Fibroblast of gingiva (primary cell): ENCODE data around the gene MLIP.
"Not testable (repeated sequence)": the region's sequence is repeated elsewhere in the genome, so short reads cannot be mapped to it uniquely, and the experiment has no call there.

Experiments
- DNase-seq: peaks from one replicate; pipeline ENCODE4 v3.0.0-alpha.2; 2011; ENCODE audit warnings: low read depth

The MLIP gene

DNA sequence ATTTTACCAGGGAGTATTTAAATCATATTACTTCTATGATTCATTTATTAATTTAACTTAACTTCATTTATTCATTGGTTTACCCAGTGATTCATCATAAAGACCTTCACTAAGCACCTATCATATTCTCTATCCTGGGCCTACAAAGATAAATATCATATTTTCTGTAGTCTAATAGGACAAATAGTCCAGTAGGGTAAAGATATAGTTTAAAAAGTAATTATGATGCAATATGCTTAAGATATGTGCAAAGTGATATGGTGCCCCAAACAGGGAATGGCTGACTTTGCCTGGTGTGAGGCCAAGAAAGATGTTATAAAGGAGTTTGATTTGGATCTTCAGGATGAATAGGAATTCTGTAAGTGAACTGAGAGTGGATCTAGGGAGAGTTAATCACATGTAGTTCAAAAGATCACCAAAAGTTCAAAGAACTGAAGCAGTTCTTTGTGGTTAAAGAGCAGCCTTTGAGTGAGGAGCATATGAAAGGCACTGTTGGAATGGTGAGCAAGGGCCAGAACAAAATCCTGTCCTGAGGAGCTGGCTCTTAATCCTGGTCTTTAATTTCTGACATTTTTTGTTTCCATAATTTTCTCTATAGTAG, 45.5 kb downstream of the MLIP start:
- DNase-seq: no peak

DNA sequence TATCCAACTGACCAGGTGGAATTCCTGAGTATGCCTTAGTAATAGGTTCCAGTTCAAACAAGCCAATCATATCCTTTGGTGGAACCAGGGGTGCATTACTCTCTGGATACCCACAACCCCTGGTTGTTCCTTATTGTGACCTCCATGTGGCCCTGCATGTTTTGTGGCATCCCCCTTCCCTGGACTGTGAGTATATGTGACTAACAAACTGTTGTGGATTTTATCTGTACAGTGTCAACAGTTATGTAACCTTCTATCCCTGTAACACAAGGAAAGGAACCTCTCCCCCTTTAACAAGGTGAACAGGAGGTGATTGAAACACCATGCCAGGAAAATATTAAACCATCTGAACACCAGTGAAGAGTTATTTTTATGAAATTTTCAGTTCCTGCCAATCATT, 46.2 kb downstream of the MLIP start:
- no peak for DNase-seq

DNA sequence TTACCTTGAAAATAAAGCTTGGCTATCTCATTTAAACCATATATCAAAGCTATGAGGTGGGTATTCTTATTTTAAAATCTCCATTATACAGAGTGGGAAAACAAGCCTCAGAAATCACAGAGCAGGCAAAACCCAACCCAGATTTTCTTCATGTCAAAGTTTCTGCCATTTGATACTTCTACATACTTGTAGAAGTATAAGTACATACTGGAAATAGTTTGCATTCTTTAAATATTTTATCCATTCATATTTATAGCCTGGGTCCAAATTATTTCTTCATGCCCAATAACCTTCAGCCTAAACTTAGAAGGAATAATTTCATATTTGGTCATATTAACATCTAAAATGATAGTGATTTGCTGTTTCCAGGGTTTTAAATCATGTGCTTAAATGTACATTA, 61.8 kb downstream of the MLIP start:
- DNase-seq: peak; percentile 7

DNA sequence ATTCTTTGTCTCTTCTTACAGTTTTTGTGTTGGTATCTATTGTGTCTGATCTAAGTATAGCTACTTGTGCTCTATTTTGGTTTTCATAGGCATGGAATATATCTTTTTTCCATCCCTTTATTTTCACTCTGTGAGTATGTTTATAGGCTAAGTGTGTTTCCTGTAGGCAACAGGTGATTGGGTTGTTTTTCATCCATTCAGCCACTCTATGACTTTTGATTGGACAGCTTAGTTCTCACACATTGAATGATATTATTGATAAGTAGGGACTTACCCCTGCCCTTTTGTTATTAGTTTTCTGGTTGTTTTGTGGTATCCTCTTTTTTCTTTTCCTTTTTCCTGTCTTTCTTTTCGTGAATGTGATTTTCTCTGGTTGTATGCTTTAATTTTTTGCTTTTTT, 67.9 kb downstream of the MLIP start:
- DNase-seq: no peak

DNA sequence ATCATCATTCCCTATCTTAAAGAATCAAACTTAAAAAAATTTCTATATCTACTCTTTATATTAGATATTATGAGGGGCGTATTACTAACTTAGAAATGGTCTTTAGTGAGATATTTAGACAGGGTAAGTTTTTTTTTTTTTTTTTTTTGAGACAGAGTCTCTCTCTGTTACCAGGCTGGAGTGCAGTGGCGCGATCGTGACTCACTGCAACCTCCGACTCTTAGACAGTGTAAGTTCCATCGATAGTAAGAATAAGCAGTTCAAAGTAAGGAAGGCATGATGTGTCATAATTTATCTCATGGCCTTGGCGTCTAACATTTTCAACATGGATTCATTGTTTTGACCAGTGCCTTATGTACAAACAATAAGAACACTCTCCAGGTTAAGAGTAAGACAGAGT, 72.4 kb downstream of the MLIP start:
- no peak for DNase-seq

DNA sequence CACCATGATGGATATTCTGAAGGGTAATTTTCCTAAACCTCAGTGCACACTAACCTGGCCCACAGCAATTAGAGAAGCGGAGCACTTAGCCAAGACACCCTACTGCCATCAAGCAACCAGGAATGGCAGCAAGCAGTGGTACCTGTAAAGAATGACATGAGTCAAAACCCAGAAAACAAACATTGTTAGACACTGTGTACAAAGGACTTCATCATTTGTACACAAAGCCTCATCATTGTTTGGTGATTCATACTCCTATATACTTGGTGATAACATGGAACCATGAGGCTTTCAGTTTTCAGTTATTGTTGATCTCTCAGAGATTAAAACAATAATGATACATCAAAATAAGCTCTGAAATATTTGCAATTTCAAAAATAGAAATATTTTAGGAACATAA, 74.6 kb downstream of the MLIP start:
- DNase-seq: no peak

DNA sequence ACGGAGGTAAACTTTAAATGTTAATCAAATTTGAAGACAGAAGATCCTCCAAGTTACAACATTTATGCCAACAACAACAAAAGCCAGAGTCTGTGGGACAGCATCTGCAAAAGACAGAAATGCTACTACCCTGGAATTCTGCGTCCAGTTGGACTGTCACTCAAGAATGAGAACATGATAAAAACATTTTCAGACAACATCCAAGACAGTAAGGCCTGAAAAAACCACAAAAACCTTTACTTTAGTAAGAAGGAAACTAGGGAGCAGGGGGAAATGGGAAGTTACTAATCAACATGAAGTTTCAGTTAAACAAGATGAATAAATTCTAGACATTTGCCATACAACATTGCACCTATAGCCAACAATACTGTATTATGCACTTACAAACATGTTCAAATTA, 77.6 kb downstream of the MLIP start:
- DNase-seq: no peak

DNA sequence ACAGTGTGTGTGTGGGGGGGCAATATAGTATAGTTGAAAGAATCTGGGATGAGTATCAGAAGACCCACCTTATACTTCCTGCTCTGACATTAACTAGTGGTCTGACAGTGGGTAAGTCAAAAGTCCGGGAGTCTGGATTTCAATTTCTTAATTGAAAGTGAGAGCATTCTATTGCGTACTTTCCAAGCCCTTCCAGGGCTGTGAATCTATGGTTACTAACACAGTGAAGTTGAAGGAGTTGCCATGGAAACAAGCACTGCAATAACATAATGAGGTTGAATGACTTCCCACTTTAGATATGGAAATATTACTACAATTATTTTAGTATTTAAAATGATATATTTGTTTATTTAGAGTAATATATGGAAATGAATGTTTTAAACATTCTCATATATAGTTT, 80.2 kb downstream of the MLIP start:
- peak; percentile 57 for DNase-seq

DNA sequence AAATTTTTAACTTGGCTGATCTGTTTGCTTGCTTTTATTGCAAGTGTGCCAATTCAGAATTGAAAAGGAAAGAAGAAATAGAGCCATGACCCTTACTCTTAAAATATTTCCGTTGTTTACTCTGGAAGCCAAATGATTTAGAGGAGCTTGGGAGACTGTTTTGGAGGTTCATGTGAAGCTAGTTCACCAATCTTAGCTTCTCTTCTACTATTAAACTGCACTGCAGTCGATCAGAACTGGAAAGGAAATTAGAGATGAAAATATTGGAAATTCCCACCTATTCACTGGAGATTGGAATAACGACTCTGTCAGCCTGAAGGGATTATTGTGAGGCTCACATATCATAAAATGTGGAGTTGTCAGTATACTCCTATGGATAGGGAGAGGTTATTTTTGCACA, 81.8 kb downstream of the MLIP start:
- DNase-seq: no peak

DNA sequence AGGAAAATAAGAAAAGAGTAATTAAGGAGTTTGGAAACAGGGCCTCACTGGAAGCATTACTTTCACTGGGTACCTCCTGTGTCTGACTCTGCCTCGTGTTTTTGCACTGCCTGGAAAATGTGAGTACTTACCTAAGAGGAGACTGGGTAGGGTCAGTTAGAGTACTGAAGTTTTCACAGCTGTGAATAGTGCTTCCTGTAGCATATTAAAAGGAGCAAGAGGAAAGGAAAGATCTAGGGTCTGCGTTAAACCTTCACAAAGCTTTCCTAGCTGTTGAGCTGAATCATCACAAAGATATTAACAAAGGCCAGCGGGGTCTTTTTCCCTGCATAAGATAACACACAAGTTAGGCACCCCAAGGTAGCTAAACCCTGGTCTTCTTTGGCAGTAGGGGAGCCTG, 82.3 kb downstream of the MLIP start:
- DNase-seq: no peak

DNA sequence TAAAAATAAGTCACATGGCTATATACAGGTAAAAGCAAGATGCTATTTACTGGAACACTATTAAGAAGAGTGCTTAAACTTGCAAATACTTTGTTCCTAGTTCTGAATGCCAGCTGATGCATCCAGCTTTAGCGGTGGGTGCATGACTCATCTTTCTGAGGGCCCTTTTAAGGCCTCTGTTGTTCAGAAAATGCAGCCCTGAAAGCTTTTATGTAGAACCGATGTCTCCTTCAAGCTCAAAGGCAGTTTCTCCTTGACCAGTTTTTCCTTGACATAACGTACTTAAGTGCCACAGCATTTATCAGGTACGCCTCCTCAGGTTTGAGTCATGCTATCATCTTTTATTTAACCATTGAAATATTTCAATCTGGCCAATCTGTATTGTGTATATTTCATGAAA, 82.8 kb downstream of the MLIP start:
- DNase-seq: peak; percentile 5

DNA sequence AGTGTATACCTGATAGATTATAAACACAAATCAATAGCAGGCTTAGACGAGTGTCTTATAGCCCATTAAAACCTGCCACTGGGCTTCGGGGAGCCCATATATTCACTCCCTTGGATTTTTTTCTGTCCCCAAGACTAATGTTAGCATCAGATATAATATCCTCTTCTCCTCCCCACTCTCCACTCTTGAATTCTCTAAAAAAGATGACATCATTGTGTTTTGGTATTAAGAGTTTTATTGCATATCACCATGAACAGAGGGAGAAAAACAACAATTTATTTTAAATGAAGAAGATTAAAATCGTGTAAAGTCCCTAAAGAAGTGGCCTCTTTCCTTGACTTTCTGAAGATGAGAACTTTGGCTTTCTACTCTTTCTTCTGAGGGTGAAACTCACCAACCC, 84.4 kb downstream of the MLIP start:
- no peak for DNase-seq

DNA sequence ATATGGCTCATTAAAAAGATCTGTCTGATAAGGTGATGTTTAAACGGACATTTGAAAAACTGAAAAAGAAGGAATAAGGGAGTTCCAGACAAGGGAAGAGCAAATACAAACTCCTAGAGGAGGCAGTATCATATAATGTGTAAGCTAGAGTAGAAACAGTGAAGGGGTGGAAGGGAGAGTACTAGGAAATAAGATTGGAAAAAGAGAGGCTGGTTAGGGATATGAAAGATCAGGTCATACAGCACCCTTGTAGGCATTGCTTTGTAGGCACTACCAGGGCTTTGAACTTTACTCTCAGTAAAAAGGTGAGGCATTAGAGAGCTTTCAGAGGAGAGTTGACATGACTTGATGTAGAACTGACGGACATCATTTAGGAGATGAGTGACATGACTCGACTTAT, 85.7 kb downstream of the MLIP start:
- DNase-seq: no peak

DNA sequence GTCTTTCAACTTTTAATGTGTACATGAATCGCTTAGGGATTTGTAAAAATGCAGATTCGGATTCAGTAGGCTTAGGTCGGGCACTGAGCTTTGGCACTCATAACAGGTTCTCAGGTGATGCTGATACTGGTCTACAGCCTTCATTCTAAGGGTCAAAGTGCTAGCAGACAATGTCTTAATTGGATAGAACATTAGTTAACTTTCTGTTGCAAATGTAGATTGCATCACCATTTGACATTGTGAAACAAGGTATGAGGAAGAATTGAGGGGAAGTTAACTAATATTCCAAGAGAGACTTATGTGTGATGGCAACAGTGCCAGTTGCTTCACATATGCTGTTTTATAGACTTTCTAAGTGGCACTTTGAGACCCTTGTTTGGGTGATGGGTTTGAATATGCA, 86.9 kb downstream of the MLIP start:
- DNase-seq: peak; percentile 24

DNA sequence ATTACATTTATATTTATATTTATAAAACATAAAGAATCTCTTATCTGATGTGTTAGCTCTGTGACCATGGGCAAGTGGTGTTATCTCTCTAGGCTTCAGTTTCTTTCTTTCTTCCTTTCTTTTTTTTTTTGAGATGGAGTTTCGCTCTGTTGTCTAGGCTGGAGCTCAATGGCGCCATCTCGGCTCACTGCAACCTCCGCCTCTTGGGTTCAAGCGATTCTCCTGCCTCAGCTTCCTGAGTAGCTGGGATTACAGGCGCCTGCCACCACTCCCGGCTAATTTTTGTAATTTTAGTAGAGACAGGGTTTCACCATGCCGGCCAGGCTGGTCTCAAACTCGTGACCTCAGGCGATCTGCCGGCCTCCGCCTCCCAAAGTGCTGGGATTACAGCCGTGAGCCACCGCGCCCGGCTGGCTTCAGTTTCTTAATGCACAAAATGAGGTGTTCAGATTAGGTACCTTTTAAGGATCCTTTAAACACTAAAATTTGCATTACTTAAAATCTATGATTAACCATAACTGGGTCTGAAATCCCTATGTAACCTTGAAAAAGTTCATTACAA, 92.3 kb downstream of the MLIP start:
- not testable (repeated sequence) for DNase-seq

DNA sequence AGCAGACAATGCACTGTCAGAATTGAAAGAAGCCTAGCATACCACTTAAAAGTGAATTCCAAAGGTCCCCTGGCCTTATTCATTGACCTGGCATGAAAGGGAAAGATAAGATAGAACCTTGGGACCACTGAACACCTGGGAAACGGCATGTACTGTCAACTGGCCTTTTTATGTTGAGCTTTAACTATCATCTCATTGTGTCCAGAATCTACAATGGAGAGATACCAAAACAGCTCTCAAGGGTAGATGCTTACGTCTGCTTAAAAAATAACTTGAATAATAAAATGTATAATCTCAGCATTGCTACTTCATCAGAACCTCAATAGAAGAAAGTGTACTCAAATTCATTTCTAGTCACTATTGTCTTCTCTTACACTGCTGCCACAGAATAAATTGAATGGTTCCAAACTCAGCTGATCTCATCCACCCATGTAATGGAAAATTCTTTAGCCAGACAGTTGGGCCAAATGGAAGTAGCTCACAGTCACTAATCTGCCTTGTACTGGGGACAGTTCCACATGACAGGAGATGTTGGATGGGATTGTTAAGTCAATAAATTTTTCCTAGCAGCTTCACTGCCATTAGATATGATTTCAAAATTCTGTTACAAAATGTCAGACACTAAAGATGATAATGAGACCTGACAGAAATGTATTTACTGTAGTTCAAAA, 93.8 kb downstream of the MLIP start:
- DNase-seq: peak; percentile 3

DNA sequence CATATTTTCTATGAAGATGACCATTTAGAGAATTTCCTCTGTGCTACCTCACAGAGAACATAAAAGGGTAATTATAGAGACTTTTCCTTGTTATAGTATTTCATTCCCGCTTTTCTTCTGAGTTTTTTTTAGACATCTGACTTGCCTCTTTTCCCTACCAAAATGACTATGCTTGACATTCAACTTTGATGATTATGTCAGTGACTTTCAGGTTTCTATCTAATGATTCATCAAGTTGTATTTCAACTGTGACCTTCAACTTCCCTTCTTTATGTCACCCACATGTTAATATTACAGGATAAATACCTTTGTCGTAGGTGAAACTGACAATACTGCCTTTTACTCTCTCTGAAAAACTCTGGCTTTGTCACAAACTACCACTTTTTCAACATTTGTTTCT, 95.3 kb downstream of the MLIP start:
- DNase-seq: no peak

DNA sequence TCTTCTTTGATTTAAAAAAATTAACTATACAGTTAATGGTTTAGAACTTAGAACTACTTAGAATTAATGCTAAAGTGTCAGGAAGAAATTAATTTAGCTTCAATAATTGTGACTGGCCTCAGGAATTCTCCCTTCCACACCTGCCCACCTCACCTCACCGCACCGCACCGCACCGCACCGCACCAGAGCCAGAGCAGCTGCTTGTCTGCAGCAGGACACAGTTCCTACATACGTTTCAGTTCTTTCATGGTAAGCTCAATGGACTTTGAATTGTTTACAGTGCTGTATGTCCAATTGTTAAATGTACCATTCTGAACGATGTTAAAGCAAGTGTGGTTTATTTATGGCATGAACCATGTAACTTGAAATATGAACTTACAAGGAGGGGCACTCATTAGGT, 98.7 kb downstream of the MLIP start:
- DNase-seq: not testable (repeated sequence)

DNA sequence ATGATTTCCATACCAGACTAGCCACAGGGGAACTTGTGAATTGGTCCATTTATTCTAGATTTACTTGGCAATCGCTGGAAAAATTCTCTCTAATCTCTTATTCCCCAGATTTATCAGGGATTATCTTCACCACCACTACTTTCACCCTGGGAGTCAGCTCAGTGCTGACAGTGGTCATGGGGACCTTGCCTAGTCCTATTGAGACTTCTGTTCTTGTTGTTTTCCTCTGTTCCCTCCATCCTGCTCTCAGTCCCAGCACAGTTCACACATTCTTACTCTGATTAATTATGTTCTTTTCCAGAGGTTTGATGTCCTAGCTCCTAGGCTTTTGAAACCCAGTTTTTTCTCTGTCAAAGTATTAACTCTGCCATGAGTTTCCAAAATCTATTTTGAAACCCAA, 103.0 kb downstream of the MLIP start:
- no peak for DNase-seq

DNA sequence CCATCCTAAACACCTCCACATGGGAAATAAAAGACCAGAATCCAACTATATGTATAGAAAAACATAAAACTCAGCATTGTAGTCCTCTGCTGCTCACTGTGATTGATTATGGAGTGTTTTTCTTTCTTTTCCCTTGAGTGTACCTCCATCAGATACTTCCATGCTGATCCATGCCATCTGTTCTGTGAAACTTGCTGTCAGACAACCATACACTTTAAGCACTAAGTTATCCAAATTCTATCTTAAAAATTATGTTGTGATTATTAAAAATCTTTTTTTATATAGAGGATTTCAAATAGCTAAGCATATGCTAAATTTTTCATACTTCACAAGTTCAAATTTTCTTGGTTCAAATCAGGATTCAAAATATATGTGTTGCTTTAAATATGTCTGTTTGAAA, 105.1 kb downstream of the MLIP start:
- no peak for DNase-seq

DNA sequence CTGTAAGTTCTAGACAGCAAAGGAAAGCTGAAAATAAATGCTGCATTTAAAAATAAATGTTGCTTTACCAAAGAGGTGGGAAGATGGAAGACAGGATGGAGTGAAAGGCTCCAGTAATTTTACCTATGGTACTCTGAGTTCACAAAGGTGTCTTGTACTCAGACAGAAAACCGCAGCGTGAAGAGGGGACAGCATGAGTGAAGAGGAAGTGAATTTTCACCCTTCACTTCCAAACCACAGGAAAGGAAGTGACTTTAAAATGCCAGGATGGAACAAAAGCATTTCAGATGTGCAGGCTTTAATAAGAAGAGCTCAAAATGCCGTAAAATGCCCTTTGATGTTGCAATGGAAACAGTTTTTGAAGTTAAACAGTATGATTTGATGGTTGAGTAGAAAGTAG, 105.8 kb downstream of the MLIP start:
- no peak for DNase-seq

DNA sequence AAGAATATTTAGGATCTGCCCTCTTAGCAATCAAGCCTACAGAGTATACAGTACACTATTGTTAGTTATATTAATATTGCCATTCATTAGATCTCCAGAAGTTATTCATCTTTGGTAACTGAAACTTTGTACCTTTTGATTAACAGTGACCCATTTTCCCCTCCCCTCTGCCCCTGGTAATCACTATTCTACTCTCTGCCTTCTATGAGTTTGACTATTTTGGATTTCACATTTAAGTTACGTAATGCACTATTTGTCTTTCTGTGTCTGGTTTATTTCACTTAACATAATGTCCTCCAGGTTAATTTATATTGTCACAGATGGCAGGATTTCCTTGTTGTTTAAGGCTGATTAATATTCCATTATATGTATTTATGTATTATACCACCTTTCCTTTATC, 111.0 kb downstream of the MLIP start:
- DNase-seq: no peak

DNA sequence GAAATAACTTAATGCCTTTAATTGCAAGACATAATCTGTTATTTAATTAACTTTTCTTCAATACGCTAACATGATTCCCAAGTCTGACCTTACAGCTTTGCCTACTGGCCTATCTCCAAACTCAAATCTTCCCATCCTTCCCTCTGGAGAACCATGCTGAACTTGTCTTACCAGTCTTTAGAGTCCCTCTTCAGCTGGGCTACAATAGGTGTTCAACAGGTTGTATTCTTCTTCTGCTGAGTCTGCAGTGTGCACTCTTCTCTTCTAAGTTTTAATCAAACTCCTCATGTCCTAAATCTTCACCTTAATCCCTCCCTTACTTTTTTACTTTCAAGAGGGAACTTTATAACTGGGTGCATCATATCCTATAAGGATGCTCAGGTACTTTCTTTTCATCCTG, 121.5 kb downstream of the MLIP start:
- DNase-seq: no peak

DNA sequence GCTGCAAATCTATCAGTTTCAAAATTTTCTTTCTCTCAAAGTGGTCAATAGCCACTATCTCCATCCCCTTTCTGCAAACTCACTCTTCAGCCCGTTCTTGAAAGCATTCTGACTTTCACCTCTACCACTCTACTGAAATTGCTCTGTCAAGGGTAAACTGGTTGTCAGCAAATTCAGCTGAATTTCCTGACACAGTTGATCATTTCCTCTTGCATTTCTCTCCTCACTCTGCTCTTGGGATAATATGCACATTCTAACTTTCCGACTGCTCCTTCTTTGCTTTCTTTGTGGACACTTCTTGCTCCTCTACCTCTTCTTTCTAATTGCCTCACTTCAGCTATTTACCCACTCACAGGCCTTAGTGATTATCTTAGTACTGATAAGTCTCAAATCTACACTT, 123.3 kb downstream of the MLIP start:
- DNase-seq: no peak
